Right lobe of liver (tissue), 6 donors: ENCODE results near the gene CAMTA1. TPM values are rescaled to one million over a fixed set of nuclear protein-coding genes. Genes with fewer than 3 reads are reported as not detected.

ENCODE experiments used
- ATAC-seq, 4 donors: fragments of 200-7000 bp; cut with Tn5 transposase; one replicate each; pipeline ENCODE4 v1.9.1; 2020; ENCODE audit warnings: mild to moderate bottlenecking in 4 of 4, moderate library complexity in 4 of 4
- DNase-seq, 3 donors: peaks; one replicate each; pipeline ENCODE4 v3.0.0-alpha.2; 2020
- H3K27ac ChIP-seq, 3 donors: fragments of 200-600 bp; one replicate each; pipeline ENCODE4 v1.8.0; 2022
- H3K27me3 ChIP-seq, 2 donors: fragments of 200-600 bp; one replicate each; pipeline ENCODE4 v1.8.0; 2022
- H3K36me3 ChIP-seq, 4 donors: fragments of 200-600 bp; sonication (generic) in 1 of 4; one replicate each; pipeline versions ENCODE4 v1.5.1 to v1.8.0; 2017 to 2022; ENCODE audit warnings: control low read depth in 1 of 4
- H3K4me1 ChIP-seq, 4 donors: fragments of 200-600 bp; sonication (generic) in 1 of 4; one replicate each; pipeline versions ENCODE4 v1.5.1 to v1.8.0; 2017 to 2022; ENCODE audit warnings: control low read depth in 1 of 4
- H3K4me3 ChIP-seq, 3 donors: fragments of 200-600 bp; one replicate each; pipeline ENCODE4 v1.8.0; 2022
- H3K9me3 ChIP-seq, 4 donors: fragments of 200-600 bp; sonication (generic) in 1 of 4; one replicate each; pipeline versions ENCODE4 v1.5.1 to v1.8.0; 2017 to 2022; ENCODE audit warnings: control low read depth in 1 of 4
- CTCF ChIP-seq, 4 donors: fragments of 200-600 bp in 3 of 4; fragments of 450-650 bp in 1 of 4; IDR thresholded peaks; one replicate each; pipeline versions ENCODE4 v1.5.1 to v1.8.0; 2016 to 2022; ENCODE audit warnings: antibody characterized with exemption in 4 of 4, mild to moderate bottlenecking in 2 of 4
- POLR2A ChIP-seq: fragments of 450-650 bp; IDR thresholded peaks from one replicate; pipeline ENCODE4 v1.6.1; 2017; ENCODE audit warnings: antibody characterized with exemption, mild to moderate bottlenecking
- WGBS: methylation state at CpG from one replicate; pipeline ENCODE4 v1.1.6; 2018; ENCODE audit warnings: low coverage, low lambda C conversion rate; ENCODE audit not compliant: insufficient coverage; ENCODE audit errors: missing lambda C conversion rate; 5-methylcytosine and 5-hydroxymethylcytosine counted together
- intact Hi-C, 2 donors: fragments of 100-400 bp; cut with DNase I; formaldehyde crosslinking; loops; one replicate each; pipeline versions ENCODE4 v1.11.2 to v1.14.1; 2022
- total RNA-seq, 6 experiments: library from RNA; depleted of rRNA in 2 of 6; stranded (reverse); fragments of >200 nt in 2 of 6; fragmentation: NEBNext Ultra II Directional in 3 of 6; extraction: Animal tissue kit (Norgen Biotek cat#: 25700) in 3 of 6; gene quantifications; one replicate each; pipeline versions ENCODE4 v1.1.0 to v1.2.4, GENCODE V29; 2016 to 2023
- donor health status: DM: no; HTN: yes; CAD: no.
- donor health status: DM: no; HTN: no; CAD: no.
- donor health status: DM: no; HTN: no; CAD: no.
- donor health status: DM: no; HTN: yes; CAD: no.
- donor health status: DM: no; HTN: yes; CAD: no.

Gene CAMTA1
- total RNA-seq, 6 experiments from 2014 or later = 32.3 to 49.4 (median 37.2) TPM

GRCh38 chr1:6745073-6745472 lies 40.2 kb upstream of the CAMTA1 start:
- Histone ChIP-seq H3K27ac (no peak overlapping the region), H3K4me3 (no peak overlapping the region), H3K36me3 (no peaks in the 10 kb centered on the region), H3K9me3 (no peaks in the 10 kb centered on the region), H3K4me1 (no peaks in the 10 kb centered on the region), H3K27me3 (no peaks in the 10 kb centered on the region)
- ATAC-seq = no peak
- DNase-seq = no peak
- TF ChIP-seq POLR2A (no peak), CTCF (IDR thresholded peaks at IDR 0.05) (no peak)
- intact Hi-C loops = no loop called here
- 58% methylated on average over 2 of the region's 5 CpGs for WGBS

GRCh38 chr1:6747674-6748073 lies 37.6 kb upstream of the CAMTA1 start:
- TF ChIP-seq POLR2A = no peak
- no peak for TF ChIP-seq CTCF (IDR thresholded peaks at IDR 0.05)
- ATAC-seq (no peak), DNase-seq (no peak)
- no peaks in the 10 kb centered on the region for H3K36me3 ChIP-seq
- intact Hi-C loops = no loop called here
- H3K4me3 ChIP-seq = no peak overlapping the region
- no peaks in the 10 kb centered on the region for H3K27me3 ChIP-seq
- no peak overlapping the region for H3K27ac ChIP-seq
- 85% methylated on average over 2 of the region's 2 CpGs for WGBS
- no peaks in the 10 kb centered on the region for H3K9me3 ChIP-seq
- no peaks in the 10 kb centered on the region for H3K4me1 ChIP-seq

GRCh38 chr1:6750490-6750889 lies 34.8 kb upstream of the CAMTA1 start:
- TF ChIP-seq POLR2A (no peak), CTCF (IDR thresholded peaks at IDR 0.05) (no peak)
- ATAC-seq (no peak), DNase-seq (no peak)
- Histone ChIP-seq H3K4me3 (no peak overlapping the region), H3K9me3 (no peaks in the 10 kb centered on the region), H3K27ac (no peak overlapping the region), H3K4me1 (no peaks in the 10 kb centered on the region), H3K36me3 (no peaks in the 10 kb centered on the region), H3K27me3 (no peaks in the 10 kb centered on the region)
- intact Hi-C loops = no loop called here
- 49% methylated on average over 4 of the region's 4 CpGs for WGBS

- no peak for ATAC-seq
- Histone ChIP-seq H3K36me3 (no peaks in the 10 kb centered on the region), H3K4me1 (no peaks in the 10 kb centered on the region), H3K4me3 (no peak overlapping the region), H3K27me3 (no peaks in the 10 kb centered on the region), H3K9me3 (no peaks in the 10 kb centered on the region), H3K27ac (no peak overlapping the region)
- WGBS = 76% methylated on average over 10 of the region's 10 CpGs
- no peak for TF ChIP-seq CTCF (IDR thresholded peaks at IDR 0.05)
- TF ChIP-seq POLR2A = no peak
- no peak for DNase-seq
- intact Hi-C loops = no loop called here
Observed at GRCh38 chr1:6753320-6754140, 31.7 kb upstream of the CAMTA1 start.
